ENCODE results near the gene MALSU1.

MALSU1 gene

GRCh38 chr7:23335621-23336020 lies 36.5 kb downstream of the MALSU1 start:
- DNase-seq (ENCODE audit: low spot score), result no peak

GRCh38 chr7:23336086-23336485 lies 36.9 kb downstream of the MALSU1 start:
- no peak for DNase-seq (ENCODE audit: low spot score)

- DNase-seq (ENCODE audit: low spot score), result no peak
These were observed 37.7 kb downstream of the MALSU1 start for GRCh38 chr7:23336799-23337283.

- no peak for DNase-seq (ENCODE audit: low spot score)
These were observed 38.2 kb downstream of the MALSU1 start for GRCh38 chr7:23337374-23337773.

- no peak for DNase-seq (ENCODE audit: low spot score)
These were observed 39.3 kb downstream of the MALSU1 start for GRCh38 chr7:23338439-23338838.

- DNase-seq (ENCODE audit: low spot score), result no peak
These were observed 39.7 kb downstream of the MALSU1 start for GRCh38 chr7:23338863-23339262.

- DNase-seq (ENCODE audit: low spot score), result no peak
These were observed 42.9 kb downstream of the MALSU1 start for GRCh38 chr7:23341846-23342598.

- DNase-seq (ENCODE audit: low spot score), result no peak
These were observed 44.0 kb downstream of the MALSU1 start for GRCh38 chr7:23343102-23343501.

- no peak for DNase-seq (ENCODE audit: low spot score)
These were observed 44.8 kb downstream of the MALSU1 start for GRCh38 chr7:23343806-23344475.

GRCh38 chr7:23345601-23346000 lies 46.5 kb downstream of the MALSU1 start:
- DNase-seq (ENCODE audit: low spot score), result no peak

- DNase-seq (ENCODE audit: low spot score), result no peak
These were observed 47.2 kb downstream of the MALSU1 start for GRCh38 chr7:23346316-23346715.

GRCh38 chr7:23347033-23347681 lies 48.0 kb downstream of the MALSU1 start:
- DNase-seq (ENCODE audit: low spot score), result no peak

- peak; percentile 81 for DNase-seq (ENCODE audit: low spot score)
These were observed 48.6 kb downstream of the MALSU1 start for GRCh38 chr7:23347682-23348180.

- peak; percentile 50 for DNase-seq (ENCODE audit: low spot score)
These were observed 50.5 kb downstream of the MALSU1 start for GRCh38 chr7:23349484-23350157.

GRCh38 chr7:23350466-23350865 lies 51.3 kb downstream of the MALSU1 start:
- no peak for DNase-seq (ENCODE audit: low spot score)

- DNase-seq (ENCODE audit: low spot score), result no peak
These were observed 54.0 kb downstream of the MALSU1 start for GRCh38 chr7:23353172-23353571.

- DNase-seq (ENCODE audit: low spot score), result no peak
These were observed 57.0 kb downstream of the MALSU1 start for GRCh38 chr7:23356168-23356567.

- no peak for DNase-seq (ENCODE audit: low spot score)
These were observed 57.6 kb downstream of the MALSU1 start for GRCh38 chr7:23356726-23357125.

- DNase-seq (ENCODE audit: low spot score), result no peak
These were observed 58.3 kb downstream of the MALSU1 start for GRCh38 chr7:23357190-23358093.

- DNase-seq (ENCODE audit: low spot score), result no peak
These were observed 59.1 kb downstream of the MALSU1 start for GRCh38 chr7:23358152-23358674.

Data from AG20443 (cell line).